Kidney epithelial cell (primary cell): ENCODE results near the gene GPR32. TPM values are rescaled to one million over a fixed set of nuclear protein-coding genes. Genes with fewer than 3 reads are reported as not detected.
"Not testable (repeated sequence)": the region's sequence is repeated elsewhere in the genome, so short reads cannot be mapped to it uniquely, and the experiment has no call there.

Experiments
- DNase-seq: peaks from one replicate; pipeline ENCODE4 v3.0.0-alpha.2; 2010; ENCODE audit warnings: low read depth
- H3K27me3 ChIP-seq: 2 replicates; pipeline ENCODE4 v1.6.0; 2011; ENCODE audit warnings: low read length; ENCODE audit not compliant: control insufficient read depth, insufficient read depth
- H3K36me3 ChIP-seq: 2 replicates; pipeline ENCODE4 v1.5.1; 2011; ENCODE audit warnings: low read length; ENCODE audit not compliant: control insufficient read depth, insufficient read depth
- H3K4me3 ChIP-seq: 2 replicates; pipeline ENCODE4 v1.5.1; 2011; ENCODE audit warnings: low read depth, mild to moderate bottlenecking, control low read depth, low read length
- CTCF ChIP-seq: IDR thresholded peaks from 2 replicates; pipeline ENCODE4 v1.5.1; 2011; ENCODE audit warnings: mild to moderate bottlenecking, moderate library complexity, low read length, control low read depth, inconsistent platforms; ENCODE audit not compliant: insufficient read depth, poor library complexity, severe bottlenecking
- total RNA-seq: library from RNA; depleted of rRNA; stranded (reverse); fragments of >200 nt; gene quantifications from 2 replicates; pipeline ENCODE4 v1.2.3, GENCODE V29; 2015

The GPR32 gene
- total RNA-seq, 1 donor from 2014 or later: not detected

- peaks cover 32% of the 10 kb centered on the region for H3K27me3 ChIP-seq
- no peak for DNase-seq
- no peak overlapping the region for H3K4me3 ChIP-seq
- no peaks in the 10 kb centered on the region for H3K36me3 ChIP-seq
- no peak for TF ChIP-seq CTCF
Observed at GRCh38 chr19:50777830-50778303, 7.6 kb downstream of the GPR32 start.

GRCh38 chr19:50778906-50779430 lies 8.7 kb downstream of the GPR32 start:
- H3K36me3 ChIP-seq: no peaks in the 10 kb centered on the region
- no peak for TF ChIP-seq CTCF
- no peak overlapping the region for H3K4me3 ChIP-seq
- no peak for DNase-seq
- peaks cover 32% of the 10 kb centered on the region for H3K27me3 ChIP-seq

- DNase-seq: no peak
- Histone ChIP-seq H3K36me3 (no peaks in the 10 kb centered on the region), H3K4me3 (no peak overlapping the region), H3K27me3 (peaks cover 32% of the 10 kb centered on the region)
- no peak for TF ChIP-seq CTCF
Observed at GRCh38 chr19:50779504-50780457, 9.5 kb downstream of the GPR32 start.

- TF ChIP-seq CTCF: no peak
- Histone ChIP-seq H3K36me3 (no peaks in the 10 kb centered on the region), H3K27me3 (peaks cover 35% of the 10 kb centered on the region), H3K4me3 (no peak overlapping the region)
- no peak for DNase-seq
Observed at GRCh38 chr19:50780753-50781435, 10.6 kb downstream of the GPR32 start.

GRCh38 chr19:50783848-50784152 lies 13.5 kb downstream of the GPR32 start:
- H3K36me3 ChIP-seq, H3K4me3 ChIP-seq, DNase-seq: not testable (repeated sequence)
- H3K27me3 ChIP-seq: peaks cover 22% of the 10 kb centered on the region

GRCh38 chr19:50784710-50785109 lies 14.4 kb downstream of the GPR32 start:
- Histone ChIP-seq H3K4me3 (no peak overlapping the region), H3K36me3 (no peaks in the 10 kb centered on the region), H3K27me3 (peaks cover 14% of the 10 kb centered on the region)
- no peak for DNase-seq
- TF ChIP-seq CTCF: no peak
